Suprapubic skin (tissue), 4 donors: ENCODE data around the gene ARMH3.

Experiments
- EP300 ChIP-seq: sonication (generic); formaldehyde crosslinking; IDR thresholded peaks from one replicate; pipeline ENCODE4 v1.6.1; 2017; ENCODE audit warnings: antibody characterized with exemption
- POLR2AphosphoS5 ChIP-seq, 3 donors: sonication (generic); formaldehyde crosslinking; IDR thresholded peaks; one replicate each; pipeline ENCODE4 v1.6.1; 2017; ENCODE audit warnings: antibody characterized with exemption in 3 of 3
- TF ChIP-seq, protein P1 (sequence below), 2 donors: fragments of 200-600 bp in 1 of 2; fragments of 450-650 bp in 1 of 2; sonication (generic) in 1 of 2; IDR thresholded peaks; one replicate each; pipeline ENCODE4 v1.5.1; 2016 to 2019; ENCODE audit warnings: antibody characterized with exemption in 2 of 2, mild to moderate bottlenecking in 1 of 2, moderate library complexity in 1 of 2

DNA sequence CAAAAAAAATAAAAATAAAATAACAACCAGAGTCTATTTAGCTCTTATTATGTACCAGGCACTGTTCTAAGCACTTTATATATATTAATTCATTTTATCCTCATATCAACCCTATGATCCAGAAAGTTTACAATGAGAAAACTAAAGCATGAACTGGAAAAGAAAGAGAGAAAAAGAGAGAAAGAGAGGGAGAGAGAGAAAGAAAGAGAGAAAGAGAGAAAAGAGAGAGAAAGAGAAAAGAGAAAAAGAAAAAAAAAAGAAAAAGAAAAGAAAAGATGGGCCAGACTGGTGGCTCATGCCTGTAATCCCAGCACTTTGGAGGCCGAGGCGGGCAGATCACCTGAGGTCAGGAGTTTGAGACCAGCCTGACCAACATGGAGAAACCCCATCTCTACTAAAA is 9.9 kb downstream of the ARMH3 start:
- TF ChIP-seq, protein P1, sequence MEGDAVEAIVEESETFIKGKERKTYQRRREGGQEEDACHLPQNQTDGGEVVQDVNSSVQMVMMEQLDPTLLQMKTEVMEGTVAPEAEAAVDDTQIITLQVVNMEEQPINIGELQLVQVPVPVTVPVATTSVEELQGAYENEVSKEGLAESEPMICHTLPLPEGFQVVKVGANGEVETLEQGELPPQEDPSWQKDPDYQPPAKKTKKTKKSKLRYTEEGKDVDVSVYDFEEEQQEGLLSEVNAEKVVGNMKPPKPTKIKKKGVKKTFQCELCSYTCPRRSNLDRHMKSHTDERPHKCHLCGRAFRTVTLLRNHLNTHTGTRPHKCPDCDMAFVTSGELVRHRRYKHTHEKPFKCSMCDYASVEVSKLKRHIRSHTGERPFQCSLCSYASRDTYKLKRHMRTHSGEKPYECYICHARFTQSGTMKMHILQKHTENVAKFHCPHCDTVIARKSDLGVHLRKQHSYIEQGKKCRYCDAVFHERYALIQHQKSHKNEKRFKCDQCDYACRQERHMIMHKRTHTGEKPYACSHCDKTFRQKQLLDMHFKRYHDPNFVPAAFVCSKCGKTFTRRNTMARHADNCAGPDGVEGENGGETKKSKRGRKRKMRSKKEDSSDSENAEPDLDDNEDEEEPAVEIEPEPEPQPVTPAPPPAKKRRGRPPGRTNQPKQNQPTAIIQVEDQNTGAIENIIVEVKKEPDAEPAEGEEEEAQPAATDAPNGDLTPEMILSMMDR (IDR thresholded peaks at IDR 0.05), result no peak
- TF ChIP-seq POLR2AphosphoS5 (IDR thresholded peaks at IDR 0.05) (no peak), EP300 (no peak)
